ENCODE data around the gene SHROOM2.

- TF ChIP-seq CTCF (conservative IDR thresholded peaks at IDR 0.05; ENCODE audit: low read depth, low read length): no peak
- no peak for TF ChIP-seq RAD21 (IDR thresholded peaks at IDR 0.05; ENCODE audit: low read length)
- TF ChIP-seq POLR2A (IDR thresholded peaks at IDR 0.05; ENCODE audit: low read depth, low read length): no peak
- TF ChIP-seq RFX5 (IDR thresholded peaks at IDR 0.05; ENCODE audit: low read depth, low read length): no peak
- TF ChIP-seq MXI1 (IDR thresholded peaks at IDR 0.05; ENCODE audit: borderline replicate concordance, low read depth, low read length): no peak
- TF ChIP-seq MAFK (IDR thresholded peaks at IDR 0.05; ENCODE audit: low read depth, low read length): no peak
- no peak for TF ChIP-seq CHD1 (IDR thresholded peaks at IDR 0.05; ENCODE audit: low read depth, low read length)
- TF ChIP-seq BHLHE40 (IDR thresholded peaks at IDR 0.05; ENCODE audit: low read depth, low read length): no peak
- no peak for TF ChIP-seq CEBPB (IDR thresholded peaks at IDR 0.05; ENCODE audit: low read depth, low read length)
These were observed 71.6 kb downstream of the SHROOM2 start for GRCh38 chrX:9857575-9858474.
